ENCODE measurements around the gene APOBEC2.

The APOBEC2 gene

DNA sequence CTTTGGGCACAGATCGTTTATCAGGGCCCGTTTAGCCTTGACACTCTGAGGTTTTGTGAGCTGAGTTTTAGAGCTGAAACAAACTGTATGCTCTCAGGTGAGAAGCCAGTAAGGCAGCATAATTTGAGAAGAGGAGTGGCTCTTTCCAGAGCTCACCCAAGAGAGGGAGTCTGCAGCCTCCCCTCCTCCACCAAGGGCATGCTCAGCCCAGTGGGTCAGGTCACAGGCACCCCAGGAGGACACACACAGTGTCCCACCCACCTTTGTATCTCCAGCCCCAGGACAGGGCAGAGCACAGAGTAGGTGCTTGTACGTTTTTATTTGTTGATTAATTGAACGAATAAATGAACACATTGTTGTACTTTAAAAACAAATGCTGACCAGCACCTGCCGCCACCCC is 7.3 kb upstream of the APOBEC2 start:
- Histone ChIP-seq H3K18ac (ENCODE audit: low read length) (no peak overlapping the region), H3K23ac (ENCODE audit: low read length) (no peak overlapping the region)
- WGBS (ENCODE audit: extremely low coverage, insufficient coverage, insufficient read length): no CpG with 5 or more reads among the region's 5 CpGs

DNA sequence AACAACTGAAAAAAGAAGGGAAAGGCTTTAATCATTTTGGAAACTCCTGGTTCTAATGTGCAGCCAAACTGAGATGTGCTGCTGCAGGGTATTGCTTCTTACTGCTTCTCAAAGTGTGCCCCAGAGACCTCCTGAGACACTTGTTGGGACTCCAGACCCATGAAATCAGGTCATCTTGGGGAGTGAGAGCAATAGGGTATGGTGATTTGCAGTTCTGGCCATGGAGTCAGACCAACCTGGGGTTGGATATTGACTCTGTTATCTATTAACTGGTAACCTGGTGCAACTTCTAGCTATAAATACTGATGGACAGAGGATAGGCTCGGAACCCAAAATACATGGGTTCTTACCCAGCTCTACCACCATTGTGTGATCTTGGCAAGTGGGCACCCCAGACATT is 6.9 kb upstream of the APOBEC2 start:
- Histone ChIP-seq H2BK12ac (ENCODE audit: low read length) (no peak overlapping the region), H3K27ac (ENCODE audit: low read depth, low read length) (no peak overlapping the region), H2BK120ac (ENCODE audit: insufficient read depth, low read length, poor library complexity) (no peak overlapping the region), H2BK5ac (ENCODE audit: low read depth, low read length, poor library complexity) (no peak overlapping the region), H3K27me3 (ENCODE audit: insufficient read depth, low read length) (no peaks in the 10 kb centered on the region), H3K23ac (ENCODE audit: low read length) (no peak overlapping the region), H4K91ac (ENCODE audit: low read depth, low read length) (no peak overlapping the region), H3K14ac (ENCODE audit: low read length) (no peak overlapping the region), H3K4ac (ENCODE audit: low read depth, low read length) (no peak overlapping the region), H3K79me2 (ENCODE audit: control insufficient read depth, insufficient read depth, low read length, poor library complexity) (no peaks in the 10 kb centered on the region), H4K12ac (ENCODE audit: low read depth, low read length) (no peak overlapping the region), H3K36me3 (ENCODE audit: control insufficient read depth in 1 of 2, insufficient read depth in 2 of 2, low read length in 2 of 2) (no peaks in the 10 kb centered on the region), H4K8ac (ENCODE audit: low read depth, low read length) (no peak overlapping the region), H2AK5ac (ENCODE audit: low read length) (no peak overlapping the region), H3K4me3 (ENCODE audit: low read depth, low read length) (no peak overlapping the region), H3K9ac (ENCODE audit: low read length) (no peak overlapping the region), H3K4me2 (ENCODE audit: low read length) (no peak overlapping the region), H3K79me1 (ENCODE audit: low read length) (peaks cover 14% of the 10 kb centered on the region), H3K4me1 (ENCODE audit: control insufficient read depth in 1 of 2, insufficient read depth in 2 of 2, low read length in 2 of 2) (peaks cover 17 to 21% of the 10 kb centered on the region in 2 experiments), H3K9me3 (ENCODE audit: insufficient read depth, low read depth, low read length) (no peaks in the 10 kb centered on the region), H2AFZ (ENCODE audit: insufficient read depth, low read length, poor library complexity) (no peak overlapping the region), H3K18ac (ENCODE audit: low read length) (no peak overlapping the region)
- no CpG with 5 or more reads among the region's 1 CpG for WGBS (ENCODE audit: extremely low coverage, insufficient coverage, insufficient read length)
- DNase-seq: no peak

More for the DNA sequence above, 7.3 kb upstream of the APOBEC2 start:
- H3K4me1 ChIP-seq (ENCODE audit: control insufficient read depth in 1 of 2, insufficient read depth in 2 of 2, low read length in 2 of 2): peaks cover 20 to 21% of the 10 kb centered on the region in 2 experiments
- H3K79me2 ChIP-seq (ENCODE audit: control insufficient read depth, insufficient read depth, low read length, poor library complexity): no peaks in the 10 kb centered on the region
- H2AK5ac ChIP-seq (ENCODE audit: low read length): no peak overlapping the region
- H2BK5ac ChIP-seq (ENCODE audit: low read depth, low read length, poor library complexity): no peak overlapping the region
- peaks cover 14% of the 10 kb centered on the region for H3K79me1 ChIP-seq (ENCODE audit: low read length)
- H3K27ac ChIP-seq (ENCODE audit: low read depth, low read length): no peak overlapping the region
- no peak overlapping the region for H3K9ac ChIP-seq (ENCODE audit: low read length)
- H3K27me3 ChIP-seq (ENCODE audit: insufficient read depth, low read length): no peaks in the 10 kb centered on the region
- no peak overlapping the region for H4K91ac ChIP-seq (ENCODE audit: low read depth, low read length)
- no peak overlapping the region for H3K4ac ChIP-seq (ENCODE audit: low read depth, low read length)
- no peaks in the 10 kb centered on the region for H3K36me3 ChIP-seq (ENCODE audit: control insufficient read depth in 1 of 2, insufficient read depth in 2 of 2, low read length in 2 of 2)
- H3K4me2 ChIP-seq (ENCODE audit: low read length): no peak overlapping the region
- no peak overlapping the region for H3K4me3 ChIP-seq (ENCODE audit: low read depth, low read length)
- DNase-seq: no peak
- H2BK12ac ChIP-seq (ENCODE audit: low read length): no peak overlapping the region
- no peak overlapping the region for H4K12ac ChIP-seq (ENCODE audit: low read depth, low read length)
- no peak overlapping the region for H2AFZ ChIP-seq (ENCODE audit: insufficient read depth, low read length, poor library complexity)
- no peak overlapping the region for H3K14ac ChIP-seq (ENCODE audit: low read length)
- H2BK120ac ChIP-seq (ENCODE audit: insufficient read depth, low read length, poor library complexity): no peak overlapping the region
- H4K8ac ChIP-seq (ENCODE audit: low read depth, low read length): no peak overlapping the region
- H3K9me3 ChIP-seq (ENCODE audit: insufficient read depth, low read depth, low read length): no peaks in the 10 kb centered on the region

DNA sequence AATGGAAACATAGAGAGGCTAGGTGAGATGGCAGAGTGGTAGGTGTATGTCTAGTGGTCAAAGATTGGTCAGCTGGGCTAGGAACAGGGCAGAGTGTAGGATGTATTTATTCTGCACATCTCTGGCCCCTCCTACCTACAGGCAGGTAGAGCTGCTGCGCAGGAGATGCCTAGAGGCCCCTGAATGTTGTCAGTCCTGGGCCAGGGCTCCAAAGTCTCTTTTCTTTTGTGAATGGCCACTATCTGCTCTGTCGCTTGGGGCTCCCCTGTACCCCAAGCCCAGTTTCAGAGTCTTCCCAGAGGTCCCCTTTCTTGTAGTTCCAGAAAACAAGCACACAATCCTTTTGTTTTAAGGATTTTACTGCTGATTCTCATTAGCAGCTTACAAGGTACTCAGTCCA is 5.7 kb upstream of the APOBEC2 start:
- no peak overlapping the region for H2BK12ac ChIP-seq (ENCODE audit: low read length)
- H4K8ac ChIP-seq (ENCODE audit: low read depth, low read length): no peak overlapping the region
- no peak overlapping the region for H4K91ac ChIP-seq (ENCODE audit: low read depth, low read length)
- H3K18ac ChIP-seq (ENCODE audit: low read length): no peak overlapping the region
- no peak overlapping the region for H2AK5ac ChIP-seq (ENCODE audit: low read length)
- H3K4ac ChIP-seq (ENCODE audit: low read depth, low read length): no peak overlapping the region
- no peak overlapping the region for H2AFZ ChIP-seq (ENCODE audit: insufficient read depth, low read length, poor library complexity)
- no peak overlapping the region for H3K4me2 ChIP-seq (ENCODE audit: low read length)
- no peak overlapping the region for H2BK120ac ChIP-seq (ENCODE audit: insufficient read depth, low read length, poor library complexity)
- peaks cover 14% of the 10 kb centered on the region for H3K79me1 ChIP-seq (ENCODE audit: low read length)
- no peaks in the 10 kb centered on the region for H3K36me3 ChIP-seq (ENCODE audit: control insufficient read depth in 1 of 2, insufficient read depth in 2 of 2, low read length in 2 of 2)
- no peaks in the 10 kb centered on the region for H3K27me3 ChIP-seq (ENCODE audit: insufficient read depth, low read length)
- H3K14ac ChIP-seq (ENCODE audit: low read length): no peak overlapping the region
- no peak overlapping the region for H3K9ac ChIP-seq (ENCODE audit: low read length)
- H4K12ac ChIP-seq (ENCODE audit: low read depth, low read length): no peak overlapping the region
- no peak for DNase-seq
- no peak overlapping the region for H2BK5ac ChIP-seq (ENCODE audit: low read depth, low read length, poor library complexity)
- no peaks in the 10 kb centered on the region for H3K79me2 ChIP-seq (ENCODE audit: control insufficient read depth, insufficient read depth, low read length, poor library complexity)
- H3K27ac ChIP-seq (ENCODE audit: low read depth, low read length): no peak overlapping the region
- peaks cover 22 to 24% of the 10 kb centered on the region in 2 experiments for H3K4me1 ChIP-seq (ENCODE audit: control insufficient read depth in 1 of 2, insufficient read depth in 2 of 2, low read length in 2 of 2)
- no peak overlapping the region for H3K4me3 ChIP-seq (ENCODE audit: low read depth, low read length)
- no peak overlapping the region for H3K23ac ChIP-seq (ENCODE audit: low read length)
- H3K9me3 ChIP-seq (ENCODE audit: insufficient read depth, low read depth, low read length): no peaks in the 10 kb centered on the region
- no CpG with 5 or more reads among the region's 2 CpGs for WGBS (ENCODE audit: extremely low coverage, insufficient coverage, insufficient read length)

DNA sequence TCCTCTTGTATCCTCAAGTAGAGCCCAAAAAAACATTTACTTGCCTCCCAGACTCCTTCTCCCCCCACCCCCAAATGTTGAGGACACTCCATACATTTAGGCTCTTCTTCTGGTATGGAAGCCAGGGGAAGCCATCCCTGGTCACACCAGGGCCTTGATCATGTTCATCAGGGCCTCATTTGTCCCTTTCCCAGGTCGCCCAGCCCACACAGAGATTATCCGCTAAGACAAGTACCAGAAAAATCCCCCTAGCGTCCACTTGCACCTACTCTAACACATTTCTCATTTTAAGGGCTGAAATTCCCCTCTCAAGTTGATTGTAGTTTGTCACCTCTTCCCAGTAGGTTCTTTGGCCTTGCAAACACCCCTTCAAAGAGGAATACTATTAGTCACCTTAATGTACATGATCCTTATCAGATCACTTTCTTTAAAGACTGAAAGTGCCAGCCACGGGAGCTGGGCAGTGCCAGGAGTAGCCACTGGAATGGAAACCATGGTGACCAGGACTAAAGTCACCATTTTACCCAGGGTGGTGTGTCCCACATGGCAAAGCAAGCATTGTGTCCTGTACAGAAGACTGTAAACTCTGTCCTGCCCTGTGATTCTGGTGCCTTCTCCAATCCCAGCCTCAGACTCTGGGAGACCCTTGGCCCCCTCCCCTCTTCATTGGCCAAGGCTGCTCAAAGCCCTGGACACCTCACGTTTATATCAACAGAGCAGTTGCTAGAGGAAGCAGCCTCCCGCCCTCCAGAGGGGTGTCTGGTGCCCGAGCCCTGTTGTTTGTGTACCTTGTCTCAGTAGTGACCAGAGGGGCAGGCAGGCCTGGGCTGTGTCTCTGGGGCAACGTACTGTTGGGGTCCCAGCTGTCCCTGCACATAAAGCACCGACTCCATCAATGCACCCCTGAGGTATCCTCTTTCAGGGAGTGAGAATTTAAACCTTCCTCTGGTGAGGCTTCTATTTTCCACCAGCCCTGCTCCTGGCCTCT is 5.0 kb upstream of the APOBEC2 start:
- Histone ChIP-seq H3K79me1 (ENCODE audit: low read length) (peaks cover 14% of the 10 kb centered on the region), H4K91ac (ENCODE audit: low read depth, low read length) (peak overlapping the region; percentile 77), H2BK120ac (ENCODE audit: insufficient read depth, low read length, poor library complexity) (peak overlapping the region; percentile 28), H3K9me3 (ENCODE audit: insufficient read depth, low read depth, low read length) (no peaks in the 10 kb centered on the region), H4K12ac (ENCODE audit: low read depth, low read length) (no peak overlapping the region), H3K18ac (ENCODE audit: low read length) (peak overlapping the region; percentile 8), H3K4me2 (ENCODE audit: low read length) (no peak overlapping the region), H3K27me3 (ENCODE audit: insufficient read depth, low read length) (no peaks in the 10 kb centered on the region), H3K9ac (ENCODE audit: low read length) (no peak overlapping the region), H3K4me3 (ENCODE audit: low read depth, low read length) (no peak overlapping the region), H2BK12ac (ENCODE audit: low read length) (peak overlapping the region; percentile 39), H2AFZ (ENCODE audit: insufficient read depth, low read length, poor library complexity) (no peak overlapping the region), H3K36me3 (ENCODE audit: control insufficient read depth in 1 of 2, insufficient read depth in 2 of 2, low read length in 2 of 2) (no peaks in the 10 kb centered on the region), H3K14ac (ENCODE audit: low read length) (peak overlapping the region; percentile 0), H4K8ac (ENCODE audit: low read depth, low read length) (no peak overlapping the region), H2BK5ac (ENCODE audit: low read depth, low read length, poor library complexity) (no peak overlapping the region), H3K4me1 (ENCODE audit: control insufficient read depth in 1 of 2, insufficient read depth in 2 of 2, low read length in 2 of 2) (peaks cover 22 to 25% of the 10 kb centered on the region in 2 experiments), H3K79me2 (ENCODE audit: control insufficient read depth, insufficient read depth, low read length, poor library complexity) (no peaks in the 10 kb centered on the region), H2AK5ac (ENCODE audit: low read length) (peak overlapping the region; percentile 72), H3K4ac (ENCODE audit: low read depth, low read length) (no peak overlapping the region), H3K23ac (ENCODE audit: low read length) (no peak overlapping the region), H3K27ac (ENCODE audit: low read depth, low read length) (no peak overlapping the region)
- WGBS (ENCODE audit: extremely low coverage, insufficient coverage, insufficient read length): no CpG with 5 or more reads among the region's 9 CpGs
- DNase-seq: no peak
